Measurements from ENCODE around the gene BIK.
"Not testable (repeated sequence)": the region's sequence is repeated elsewhere in the genome, so short reads cannot be mapped to it uniquely, and the experiment has no call there.

BIK gene

GRCh38 chr22:43110444-43110926, at the start of gene BIK:
BIK (plus strand) TSS chr22:43110750; CDS start chr22:43124023, 13,273 bp downstream.
- DNase-seq (ENCODE audit: low spot score), result peak; percentile 53

- DNase-seq (ENCODE audit: low spot score), result no peak
Measured at GRCh38 chr22:43066134-43066533, 44.4 kb upstream of the BIK start.

- peak; percentile 45 for DNase-seq (ENCODE audit: low spot score)
Measured at GRCh38 chr22:43066844-43067385, 43.6 kb upstream of the BIK start.

- no peak for DNase-seq (ENCODE audit: low spot score)
Measured at GRCh38 chr22:43077121-43077877, 33.3 kb upstream of the BIK start.

GRCh38 chr22:43078522-43078921, 32.0 kb upstream of the BIK start:
- DNase-seq (ENCODE audit: low spot score), result peak; percentile 20

GRCh38 chr22:43079742-43080141, 30.8 kb upstream of the BIK start:
- DNase-seq (ENCODE audit: low spot score), result no peak

- DNase-seq (ENCODE audit: low spot score), result peak; percentile 54
Measured at GRCh38 chr22:43080616-43081015, 29.9 kb upstream of the BIK start.

- DNase-seq (ENCODE audit: low spot score), result no peak
Measured at GRCh38 chr22:43081968-43082367, 28.6 kb upstream of the BIK start.

- no peak for DNase-seq (ENCODE audit: low spot score)
Measured at GRCh38 chr22:43085658-43086606, 24.6 kb upstream of the BIK start.

- DNase-seq (ENCODE audit: low spot score), result no peak
Measured at GRCh38 chr22:43088627-43088983, 21.9 kb upstream of the BIK start.

GRCh38 chr22:43088984-43089717, 21.4 kb upstream of the BIK start, which contains the start of gene TTLL1:
TTLL1 (minus strand) TSS chr22:43089391; CDS start chr22:43075586, 13,805 bp downstream.
- peak; percentile 93 for DNase-seq (ENCODE audit: low spot score)

- DNase-seq (ENCODE audit: low spot score), result peak; percentile 75
Measured at GRCh38 chr22:43090130-43090789, 20.3 kb upstream of the BIK start.

- no peak for DNase-seq (ENCODE audit: low spot score)
Measured at GRCh38 chr22:43092085-43092484, 18.5 kb upstream of the BIK start.

GRCh38 chr22:43094085-43094484, 16.5 kb upstream of the BIK start:
- peak; percentile 34 for DNase-seq (ENCODE audit: low spot score)

GRCh38 chr22:43094551-43094950, 16.0 kb upstream of the BIK start:
- DNase-seq (ENCODE audit: low spot score), result no peak

GRCh38 chr22:43096420-43096819, 14.1 kb upstream of the BIK start:
- no peak for DNase-seq (ENCODE audit: low spot score)

- no peak for DNase-seq (ENCODE audit: low spot score)
Measured at GRCh38 chr22:43098356-43098755, 12.2 kb upstream of the BIK start.

GRCh38 chr22:43099095-43099494, 11.5 kb upstream of the BIK start:
- DNase-seq (ENCODE audit: low spot score), result no peak

GRCh38 chr22:43100225-43100624, 10.3 kb upstream of the BIK start:
- DNase-seq (ENCODE audit: low spot score), result no peak

GRCh38 chr22:43101306-43101705, 9.2 kb upstream of the BIK start:
- no peak for DNase-seq (ENCODE audit: low spot score)

GRCh38 chr22:43104056-43104625, 6.4 kb upstream of the BIK start:
- DNase-seq (ENCODE audit: low spot score), result not testable (repeated sequence)
